Gastrocnemius medialis (tissue), 4 donors: Measurements from ENCODE around the gene NHLRC3. TPM values are rescaled to one million over a fixed set of nuclear protein-coding genes. Genes with fewer than 3 reads are reported as not detected.
"Not testable (repeated sequence)": the region's sequence is repeated elsewhere in the genome, so short reads cannot be mapped to it uniquely, and the experiment has no call there.

Experiments
- ATAC-seq, 2 donors: fragments of 150-250 bp; one replicate each; pipeline ENCODE4 v1.9.1; 2016
- DNase-seq, 2 donors: peaks; one replicate each; pipeline ENCODE4 v3.0.0-alpha.2; 2019
- H3K27ac ChIP-seq, 4 donors: fragments of 200-600 bp; sonication (generic); 1 replicate in 1 of 4; 2 replicates in 3 of 4; pipeline ENCODE4 v1.5.1; 2016 to 2018; ENCODE audit warnings: mild to moderate bottlenecking in 2 of 4, moderate library complexity in 1 of 4
- H3K27me3 ChIP-seq, 3 donors: fragments of 200-600 bp; sonication (generic) in 2 of 3; 1 replicate in 1 of 3; 2 replicates in 2 of 3; pipeline versions ENCODE4 v1.5.1 to v1.6.0; 2016 to 2019; ENCODE audit warnings: mild to moderate bottlenecking in 1 of 3, moderate library complexity in 1 of 3
- H3K36me3 ChIP-seq, 2 donors: fragments of 200-600 bp; sonication (generic) in 1 of 2; one replicate each; pipeline ENCODE4 v1.5.1; 2017 to 2018
- H3K4me1 ChIP-seq, 2 donors: fragments of 200-600 bp; sonication (generic) in 1 of 2; one replicate each; pipeline ENCODE4 v1.5.1; 2016 to 2017; ENCODE audit warnings: mild to moderate bottlenecking in 2 of 2
- H3K4me3 ChIP-seq, 4 donors: fragments of 200-600 bp; sonication (generic) in 3 of 4; 1 replicate in 1 of 4; 2 replicates in 3 of 4; pipeline ENCODE4 v1.5.1; 2016 to 2019; ENCODE audit warnings: mild to moderate bottlenecking in 2 of 4
- H3K9me3 ChIP-seq, 3 donors: fragments of 200-600 bp; sonication (generic) in 2 of 3; 1 replicate in 1 of 3; 2 replicates in 2 of 3; pipeline ENCODE4 v1.5.1; 2016 to 2019
- CTCF ChIP-seq, 5 experiments: fragments of 450-650 bp in 3 of 5; fragments of 200-600 bp in 2 of 5; sonication (generic) in 2 of 5; IDR thresholded peaks in 4 of 5; conservative IDR thresholded peaks in 1 of 5; 1 replicate in 4 of 5; 2 replicates in 1 of 5; pipeline ENCODE4 v1.5.1; 2016 to 2019; ENCODE audit warnings: antibody characterized with exemption in 5 of 5, mild to moderate bottlenecking in 3 of 5, moderate library complexity in 3 of 5
- POLR2A ChIP-seq, 2 donors: fragments of 450-650 bp; IDR thresholded peaks; one replicate each; pipeline ENCODE4 v1.6.1; 2017; ENCODE audit warnings: antibody characterized with exemption in 2 of 2, mild to moderate bottlenecking in 2 of 2, moderate library complexity in 2 of 2
- in situ Hi-C, 4 donors: fragments of 200-750 bp; cut with MboI; loops; one replicate each; pipeline versions ENCODE4 v1.15.0 to v1.8.0; 2017; ENCODE audit warnings: low sequenced_read_pairs in 4 of 4
- intact Hi-C: fragments of 100-400 bp; cut with DNase I; formaldehyde crosslinking; loops from one replicate; pipeline ENCODE4 v1.15.1; 2023; ENCODE audit warnings: low total_unique reads
- total RNA-seq, 4 donors: library from RNA; depleted of rRNA; stranded (reverse); fragments of >200 nt; gene quantifications; one replicate each; pipeline versions ENCODE4 v1.1.0 to v1.2.3, GENCODE V29; 2016

The NHLRC3 gene
- total RNA-seq, 4 donors from 2014 or later = 7.8 to 10.5 (median 8.0) TPM

- no peak for TF ChIP-seq POLR2A (IDR thresholded peaks at IDR 0.05)
- no peak for TF ChIP-seq CTCF (IDR thresholded peaks at IDR 0.05 in 4 of 5, conservative IDR thresholded peaks at IDR 0.05 in 1 of 5)
- no peak overlapping the region for H3K4me3 ChIP-seq
- no peaks in the 10 kb centered on the region for H3K4me1 ChIP-seq
- no peak overlapping the region for H3K27ac ChIP-seq
- no peak for DNase-seq
- in situ Hi-C loops (no loop called here), intact Hi-C loops (no loop called here)
- H3K36me3 ChIP-seq = no peaks in the 10 kb centered on the region
- no peak for ATAC-seq
- H3K27me3 ChIP-seq = no peaks in the 10 kb centered on the region
- no peaks in the 10 kb centered on the region for H3K9me3 ChIP-seq
Measured at GRCh38 chr13:39058040-39058439, 19.8 kb downstream of the NHLRC3 start.

- in situ Hi-C loops = no loop called here
- H3K9me3 ChIP-seq = no peaks in the 10 kb centered on the region
- intact Hi-C loops = no loop called here
- TF ChIP-seq POLR2A (IDR thresholded peaks at IDR 0.05) = no peak
- TF ChIP-seq CTCF (IDR thresholded peaks at IDR 0.05 in 4 of 5, conservative IDR thresholded peaks at IDR 0.05 in 1 of 5) = no peak
- H3K4me1 ChIP-seq = no peaks in the 10 kb centered on the region
- H3K4me3 ChIP-seq = no peak overlapping the region
- ATAC-seq (no peak), DNase-seq (no peak)
- no peak overlapping the region for H3K27ac ChIP-seq
- no peaks in the 10 kb centered on the region for H3K27me3 ChIP-seq
- H3K36me3 ChIP-seq = no peaks in the 10 kb centered on the region
Measured at GRCh38 chr13:39062004-39062403, 23.7 kb downstream of the NHLRC3 start.

- H3K4me3 ChIP-seq = no peak overlapping the region
- peak in 1 of 2 donors; percentile 41 for ATAC-seq
- TF ChIP-seq POLR2A (IDR thresholded peaks at IDR 0.05) (no peak), CTCF (IDR thresholded peaks at IDR 0.05 in 4 of 5, conservative IDR thresholded peaks at IDR 0.05 in 1 of 5) (no peak)
- in situ Hi-C loops (no loop called here), intact Hi-C loops (no loop called here)
- H3K9me3 ChIP-seq = no peaks in the 10 kb centered on the region
- DNase-seq = peak in 1 of 2 donors; percentile 13
- H3K4me1 ChIP-seq = peaks cover 6% of the 10 kb centered on the region in 2 donors
- H3K27ac ChIP-seq = no peak overlapping the region
- no peaks in the 10 kb centered on the region for H3K27me3 ChIP-seq
- no peaks in the 10 kb centered on the region for H3K36me3 ChIP-seq
Measured at GRCh38 chr13:39072842-39073241, 34.6 kb downstream of the NHLRC3 start.

GRCh38 chr13:39073983-39074382, 35.7 kb downstream of the NHLRC3 start:
- no peaks in the 10 kb centered on the region for H3K27me3 ChIP-seq
- ATAC-seq (no peak), DNase-seq (no peak)
- no peaks in the 10 kb centered on the region for H3K36me3 ChIP-seq
- TF ChIP-seq CTCF (IDR thresholded peaks at IDR 0.05 in 4 of 5, conservative IDR thresholded peaks at IDR 0.05 in 1 of 5) = no peak
- no peak for TF ChIP-seq POLR2A (IDR thresholded peaks at IDR 0.05)
- H3K9me3 ChIP-seq = no peaks in the 10 kb centered on the region
- in situ Hi-C loops (no loop called here), intact Hi-C loops (no loop called here)
- no peak overlapping the region for H3K4me3 ChIP-seq
- no peak overlapping the region for H3K27ac ChIP-seq
- H3K4me1 ChIP-seq = peaks cover 6% of the 10 kb centered on the region in 2 donors

- DNase-seq, H3K36me3 ChIP-seq, H3K27me3 ChIP-seq, intact Hi-C loops, in situ Hi-C loops, H3K27ac ChIP-seq, H3K9me3 ChIP-seq, ATAC-seq, H3K4me3 ChIP-seq, H3K4me1 ChIP-seq: not testable (repeated sequence)
Measured at GRCh38 chr13:39086251-39086945, 48.1 kb downstream of the NHLRC3 start.
